GM12878 (cell line): Measurements from ENCODE around the gene MARS1. TPM values are rescaled to one million over a fixed set of nuclear protein-coding genes. Genes with fewer than 3 reads are reported as not detected.

ENCODE experiments used
- ATAC-seq: fragments of 200-7000 bp; cut with Tn5 transposase; 3 replicates; pipeline ENCODE4 v1.9.1; 2020; ENCODE audit warnings: mild to moderate bottlenecking, moderate library complexity
- BruUV-seq: library from RNA; stranded (reverse); fragments of 400-500 nt; replicated peaks from 2 replicates; lab custom pipeline; 2021; lab: Mats Ljungman, UMichigan
- CTCF ChIA-PET: fragments of 300-600 bp; sonication (Branson Sonifier 250); formaldehyde crosslinking; extraction: SDS; loops from one replicate; lab custom pipeline; 2021; ENCODE audit warnings: inconsistent platforms; lab: Yijun Ruan, JAX
- POLR2A ChIA-PET: fragments of 350-600 bp; formaldehyde crosslinking; extraction: SDS; loops from one replicate; lab custom pipeline; 2021; ENCODE audit warnings: inconsistent platforms; lab: Charles Lee
- RAD21 ChIA-PET: fragments of 300-600 bp; sonication (Branson Sonifier 250); formaldehyde crosslinking; loops from one replicate; lab custom pipeline; 2023; ENCODE audit warnings: antibody characterized with exemption; ENCODE audit not compliant: unreplicated experiment; lab: Charles Lee
- SMC1A ChIA-PET: fragments of 300-600 bp; sonication (Branson Sonifier 250); formaldehyde crosslinking; loops from one replicate; lab custom pipeline; 2023; ENCODE audit not compliant: unreplicated experiment, uncharacterized antibody; lab: Charles Lee
- DNase-seq: peaks from one replicate; pipeline ENCODE4 v3.0.0-alpha.2; 2011; ENCODE audit warnings: low read depth, low spot score
- FAIRE-seq: peaks from 3 replicates; lab custom pipeline; 2011; peaks lifted over from hg19 to GRCh38; lab: Jason Lieb, UNC
- H2AFZ ChIP-seq: 2 replicates; pipeline ENCODE4 v1.6.0; 2011; ENCODE audit warnings: low read depth, low read length, control low read depth; ENCODE audit not compliant: control insufficient read depth
- H3K27ac ChIP-seq: 2 replicates; pipeline ENCODE4 v1.5.1; 2011; ENCODE audit warnings: control low read depth; ENCODE audit not compliant: control insufficient read depth, insufficient read depth
- H3K27me3 ChIP-seq, 2 experiments: replicated peaks in 1 of 2; 2 replicates each; pipeline versions ENCODE4 v1.6.0 to v1.6.1; 2011; ENCODE audit warnings: low read length in 1 of 2; ENCODE audit not compliant: control insufficient read depth in 2 of 2, insufficient read depth in 2 of 2
- H3K36me3 ChIP-seq, 2 experiments: 2 replicates each; pipeline ENCODE4 v1.5.1; 2011; ENCODE audit warnings: low read length in 1 of 2; ENCODE audit not compliant: control insufficient read depth in 2 of 2, insufficient read depth in 2 of 2
- H3K4me1 ChIP-seq: 2 replicates; pipeline ENCODE4 v1.6.1; 2011; ENCODE audit warnings: mild to moderate bottlenecking, low read length, moderate library complexity, mixed read lengths; ENCODE audit not compliant: control insufficient read depth, insufficient read depth
- H3K4me2 ChIP-seq: 2 replicates; pipeline ENCODE4 v1.6.0; 2011; ENCODE audit warnings: control low read depth; ENCODE audit not compliant: control insufficient read depth, insufficient read depth
- H3K4me3 ChIP-seq: fragments of 200-600 bp; sonication (generic); 2 replicates; pipeline ENCODE4 v1.5.1; 2016
- H3K79me2 ChIP-seq: 2 replicates; pipeline ENCODE4 v1.6.0; 2011; ENCODE audit warnings: low read length; ENCODE audit not compliant: control insufficient read depth, insufficient read depth
- H3K9ac ChIP-seq: 2 replicates; pipeline ENCODE4 v1.8.0; 2011; ENCODE audit warnings: low read length, control low read depth, mixed read lengths; ENCODE audit not compliant: control insufficient read depth, insufficient read depth
- H3K9me3 ChIP-seq: replicated peaks from 3 replicates; pipeline ENCODE4 v1.5.1; 2011; ENCODE audit warnings: mild to moderate bottlenecking, low read length; ENCODE audit not compliant: control insufficient read depth, insufficient read depth
- H4K20me1 ChIP-seq: 2 replicates; pipeline ENCODE4 v1.6.0; 2011; ENCODE audit not compliant: control insufficient read depth, insufficient read depth
- ATF7 ChIP-seq: fragments of 450-650 bp; IDR thresholded peaks from 2 replicates; pipeline ENCODE4 v1.6.1; 2016; ENCODE audit warnings: low read depth, mild to moderate bottlenecking
- BMI1 ChIP-seq: fragments of 450-650 bp; IDR thresholded peaks from 2 replicates; pipeline ENCODE4 v1.6.1; 2016; ENCODE audit warnings: mild to moderate bottlenecking, moderate library complexity, borderline replicate concordance
- CREB1 ChIP-seq: IDR thresholded peaks from 2 replicates; pipeline ENCODE4 v1.6.1; 2012; ENCODE audit warnings: low read depth, mild to moderate bottlenecking, inconsistent platforms
- CREM ChIP-seq: IDR thresholded peaks from 2 replicates; pipeline ENCODE4 v1.6.1; 2014; ENCODE audit warnings: antibody characterized with exemption, low read depth
- CTCF ChIP-seq, 3 experiments: IDR thresholded peaks in 2 of 3; conservative IDR thresholded peaks in 1 of 3; 2 replicates each; pipeline ENCODE4 v1.5.1; 2011; ENCODE audit warnings: low read depth in 3 of 3, low read length in 3 of 3, mild to moderate bottlenecking in 3 of 3, control low read depth in 2 of 3, moderate library complexity in 2 of 3, inconsistent platforms in 1 of 3, mixed read lengths in 1 of 3; ENCODE audit not compliant: control insufficient read depth in 2 of 3, insufficient read depth in 1 of 3; ENCODE audit errors: extremely low read depth in 1 of 3
- HCFC1 ChIP-seq: fragments of 150-350 bp; IDR thresholded peaks from 2 replicates; pipeline ENCODE4 v1.6.1; 2014; ENCODE audit warnings: low read length
- KAT2A ChIP-seq: conservative IDR thresholded peaks from 2 replicates; pipeline ENCODE4 v1.6.1; 2011; ENCODE audit warnings: low read depth, low read length; ENCODE audit not compliant: control insufficient read depth
- MYC ChIP-seq: IDR thresholded peaks from 2 replicates; pipeline ENCODE4 v1.6.1; 2011; ENCODE audit warnings: mild to moderate bottlenecking, low read length, moderate library complexity, inconsistent platforms; ENCODE audit not compliant: insufficient read depth, insufficient replicate concordance, insufficient read length, severe bottlenecking
- PML ChIP-seq: IDR thresholded peaks from 2 replicates; pipeline ENCODE4 v1.6.1; 2012; ENCODE audit warnings: low read length, inconsistent platforms
- RBBP5 ChIP-seq: fragments of 200-600 bp; sonication (generic); conservative IDR thresholded peaks from 2 replicates; pipeline ENCODE4 v1.6.1; 2016
- SIX5 ChIP-seq: IDR thresholded peaks from 2 replicates; pipeline ENCODE4 v1.6.1; 2011; ENCODE audit warnings: mild to moderate bottlenecking, low read depth, low read length, moderate library complexity; ENCODE audit not compliant: severe bottlenecking
- SREBF1 ChIP-seq: IDR thresholded peaks from 2 replicates; pipeline ENCODE4 v1.6.1; 2012; ENCODE audit warnings: mild to moderate bottlenecking, low read length
- SRF ChIP-seq, 2 experiments: IDR thresholded peaks; 2 replicates each; pipeline ENCODE4 v1.6.1; 2011; ENCODE audit warnings: low read depth in 2 of 2, low read length in 2 of 2, mild to moderate bottlenecking in 1 of 2, moderate library complexity in 1 of 2
- YY1 ChIP-seq: IDR thresholded peaks from 2 replicates; pipeline ENCODE4 v1.6.1; 2011; ENCODE audit warnings: low read depth, mild to moderate bottlenecking, low read length
- WGBS: methylation state at CpG from one replicate; pipeline ENCODE4 v1.1.6; 2016; ENCODE audit warnings: low lambda C conversion rate; ENCODE audit not compliant: insufficient replicate concordance, insufficient coverage; ENCODE audit errors: missing lambda C conversion rate; 5-methylcytosine and 5-hydroxymethylcytosine counted together
- in situ Hi-C: fragments of 300-500 bp; cut with MboI; formaldehyde crosslinking; loops from 9 replicates; pipeline ENCODE4 v1.14.3; 2018; ENCODE audit warnings: mixed read lengths
- intact Hi-C: fragments of 100-400 bp; cut with micrococcal nuclease; formaldehyde crosslinking; loops from one replicate; pipeline ENCODE4 v1.14.2; 2022; ENCODE audit not compliant: unreplicated experiment
- polyA plus RNA-seq, 11 experiments: library from polyadenylated mRNA; depleted of rRNA in 4 of 11; unstranded in 6 of 11; stranded (reverse) in 5 of 11; fragments of >200 nt; fragmentation: Nextera tagmentation in 4 of 11; fragmentation: Illumina TruSeq in 1 of 11; extraction: Ambion mirVana in 4 of 11; extraction: Trizol in 1 of 11; gene quantifications; 1 replicate in 1 of 11; 2 replicates in 10 of 11; pipeline versions ENCODE4 v1.2.1 to v1.2.3, GENCODE V29; 2011 to 2016; ENCODE audit warnings: inconsistent platforms in 2 of 11, missing spikeins in 2 of 11, low read depth in 1 of 11
- total RNA-seq, 4 experiments: library from RNA; depleted of rRNA in 3 of 4; stranded (reverse); fragments of >200 nt in 3 of 4; fragmentation: Illumina TruSeq in 1 of 4; extraction: Trizol in 1 of 4; gene quantifications; 2 replicates each; pipeline versions ENCODE4 v1.2.1 to v1.2.3, GENCODE V29; 2013 to 2021
- TF ChIP-seq, protein P1 (sequence below): IDR thresholded peaks from 2 replicates; pipeline ENCODE4 v1.6.1; 2011; ENCODE audit warnings: low read depth, mild to moderate bottlenecking, low read length, moderate library complexity, borderline replicate concordance; ENCODE audit errors: extremely low read depth
- TF ChIP-seq, protein P2 (sequence below): fragments of 450-650 bp; IDR thresholded peaks from 2 replicates; pipeline ENCODE4 v1.6.1; 2016; ENCODE audit warnings: mild to moderate bottlenecking, moderate library complexity, borderline replicate concordance

The MARS1 gene
- total and polyA plus RNA-seq, 10 of the 15 experiments (the other 5 are each of a cell fraction or from before 2014, with no cell fraction given) = 72.3 to 270 (median 153) TPM

DNA sequence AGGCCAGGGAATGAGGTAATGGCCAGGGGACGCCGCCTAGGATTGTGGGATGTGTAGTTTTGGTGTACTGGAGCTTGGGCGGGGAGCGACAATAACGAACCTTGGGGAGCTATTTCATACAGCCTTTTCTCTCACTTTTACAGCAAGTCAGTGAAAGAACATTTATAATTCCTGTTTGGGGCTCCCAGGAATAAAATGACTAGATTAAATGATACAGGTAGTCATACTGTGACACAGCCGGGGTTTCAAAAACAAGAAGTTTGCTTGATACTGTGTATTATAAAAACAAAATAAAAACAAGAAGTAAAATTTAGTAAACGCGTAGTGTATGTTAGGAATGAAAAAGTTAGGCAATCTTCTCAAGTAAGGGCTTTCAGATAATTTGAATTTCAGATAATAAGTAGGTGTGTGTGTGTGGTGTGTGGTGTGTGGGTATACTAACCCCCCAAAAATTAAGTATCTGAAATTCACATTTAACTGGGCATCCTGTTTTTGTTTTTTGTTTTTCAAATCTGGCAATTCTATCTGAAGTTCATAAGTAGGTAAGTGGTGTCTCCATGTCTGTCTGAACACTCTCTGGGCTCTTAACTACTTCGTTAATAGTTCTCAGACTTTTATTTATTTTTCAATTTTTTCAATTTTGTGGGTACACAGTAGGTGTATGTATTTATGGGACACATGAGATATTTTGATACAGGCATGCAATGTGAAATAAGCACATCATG, 59.6 kb downstream of the MARS1 start:
- no peak for ATAC-seq
- Histone ChIP-seq H2AFZ (peak overlapping the region; percentile 25), H3K36me3 (no peaks in the 10 kb centered on the region), H3K4me2 (peak overlapping the region; percentile 2; the same call in 1 of the 2 replicates), H3K79me2 (peaks cover 19% of the 10 kb centered on the region), H3K9ac (no peak overlapping the region), H3K4me1 (peaks cover 9% of the 10 kb centered on the region; the same call in 1 of the 2 replicates), H3K27me3 (no peaks in the 10 kb centered on the region; a peak in 2 of 4 replicates), H4K20me1 (no peaks in the 10 kb centered on the region), H3K4me3 (no peak overlapping the region), H3K27ac (no peak overlapping the region), H3K9me3 (no peaks in the 10 kb centered on the region)
- ChIA-PET RAD21 (interaction anchor here (1.2 to 1.8 kb wide), 5 partner anchors 10 to 89 kb away, joined by 3 to 11 read pairs (median 4); partner anchors contain the start of gene ARHGAP9), POLR2A (interaction anchor here (1.0 to 1.3 kb wide), 4 partner anchors 12 to 71 kb away, joined by 3 to 5 read pairs (median 4); no protein-coding TSS in a partner anchor), SMC1A (interaction anchor here (1.1 to 1.9 kb wide), 4 partner anchors 9 to 318 kb away, joined by 3 to 6 read pairs (median 4); partner anchors contain the start of genes GLI1 and SHMT2), CTCF (interaction anchor here (0.7 to 1.8 kb wide), 7 partner anchors 34 to 95 kb away, joined by 3 to 8 read pairs (median 4); no protein-coding TSS in a partner anchor)
- no TSS peak for BruUV-seq
- intact Hi-C loops (loop anchor here (2.0 kb wide), 1 partner anchor 25 kb away; the partner anchor contains the start of gene MBD6), in situ Hi-C loops (no loop called here)
- 11% methylated on average over 9 of the region's 9 CpGs for WGBS
- DNase-seq = no peak
- FAIRE-seq = no peak
- TF ChIP-seq SRF (IDR thresholded peaks at IDR 0.05; ENCODE audit: low read depth in 2 of 2, low read length in 2 of 2) = peak in 1 of 2 experiments; percentile 57; a peak in 1 of 4 replicates
- TF ChIP-seq, protein P1, sequence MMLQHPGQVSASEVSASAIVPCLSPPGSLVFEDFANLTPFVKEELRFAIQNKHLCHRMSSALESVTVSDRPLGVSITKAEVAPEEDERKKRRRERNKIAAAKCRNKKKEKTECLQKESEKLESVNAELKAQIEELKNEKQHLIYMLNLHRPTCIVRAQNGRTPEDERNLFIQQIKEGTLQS = peak; percentile 38; the same call in 1 of the 2 replicates
- peak; percentile 99; the same call in 1 of the 2 replicates for TF ChIP-seq ATF7
- TF ChIP-seq, protein P2, sequence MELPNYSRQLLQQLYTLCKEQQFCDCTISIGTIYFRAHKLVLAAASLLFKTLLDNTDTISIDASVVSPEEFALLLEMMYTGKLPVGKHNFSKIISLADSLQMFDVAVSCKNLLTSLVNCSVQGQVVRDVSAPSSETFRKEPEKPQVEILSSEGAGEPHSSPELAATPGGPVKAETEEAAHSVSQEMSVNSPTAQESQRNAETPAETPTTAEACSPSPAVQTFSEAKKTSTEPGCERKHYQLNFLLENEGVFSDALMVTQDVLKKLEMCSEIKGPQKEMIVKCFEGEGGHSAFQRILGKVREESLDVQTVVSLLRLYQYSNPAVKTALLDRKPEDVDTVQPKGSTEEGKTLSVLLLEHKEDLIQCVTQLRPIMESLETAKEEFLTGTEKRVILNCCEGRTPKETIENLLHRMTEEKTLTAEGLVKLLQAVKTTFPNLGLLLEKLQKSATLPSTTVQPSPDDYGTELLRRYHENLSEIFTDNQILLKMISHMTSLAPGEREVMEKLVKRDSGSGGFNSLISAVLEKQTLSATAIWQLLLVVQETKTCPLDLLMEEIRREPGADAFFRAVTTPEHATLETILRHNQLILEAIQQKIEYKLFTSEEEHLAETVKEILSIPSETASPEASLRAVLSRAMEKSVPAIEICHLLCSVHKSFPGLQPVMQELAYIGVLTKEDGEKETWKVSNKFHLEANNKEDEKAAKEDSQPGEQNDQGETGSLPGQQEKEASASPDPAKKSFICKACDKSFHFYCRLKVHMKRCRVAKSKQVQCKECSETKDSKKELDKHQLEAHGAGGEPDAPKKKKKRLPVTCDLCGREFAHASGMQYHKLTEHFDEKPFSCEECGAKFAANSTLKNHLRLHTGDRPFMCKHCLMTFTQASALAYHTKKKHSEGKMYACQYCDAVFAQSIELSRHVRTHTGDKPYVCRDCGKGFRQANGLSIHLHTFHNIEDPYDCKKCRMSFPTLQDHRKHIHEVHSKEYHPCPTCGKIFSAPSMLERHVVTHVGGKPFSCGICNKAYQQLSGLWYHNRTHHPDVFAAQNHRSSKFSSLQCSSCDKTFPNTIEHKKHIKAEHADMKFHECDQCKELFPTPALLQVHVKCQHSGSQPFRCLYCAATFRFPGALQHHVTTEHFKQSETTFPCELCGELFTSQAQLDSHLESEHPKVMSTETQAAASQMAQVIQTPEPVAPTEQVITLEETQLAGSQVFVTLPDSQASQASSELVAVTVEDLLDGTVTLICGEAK = peak; percentile 9; the same call in 1 of the 2 replicates
- TF ChIP-seq RBBP5 = no peak
- TF ChIP-seq SIX5 = peak; percentile 86
- 0 out of 2 replicates have a peak, but pooled peaks have one; percentile 16 for TF ChIP-seq SREBF1
- TF ChIP-seq CREB1 = peak; percentile 94
- peak; percentile 93 for TF ChIP-seq CREM
- TF ChIP-seq YY1 = peak; percentile 85; the same call in 1 of the 2 replicates
- TF ChIP-seq HCFC1 = peak; percentile 90
- TF ChIP-seq PML = 0 out of 2 replicates have a peak, but pooled peaks have one; percentile 17
- TF ChIP-seq CTCF (IDR thresholded peaks at IDR 0.05 in 2 of 3, conservative IDR thresholded peaks at IDR 0.05 in 1 of 3; ENCODE audit: control insufficient read depth in 2 of 3, extremely low read depth in 1 of 3, insufficient read depth in 1 of 3, low read depth in 3 of 3, low read length in 3 of 3) = no peak
- TF ChIP-seq BMI1 = no peak
- no peak for TF ChIP-seq MYC
- TF ChIP-seq KAT2A = no peak
